IMR-90 (cell line): ENCODE data around the gene DOCK6.

ENCODE experiments used
- CTCF ChIP-seq: conservative IDR thresholded peaks from 2 replicates; pipeline ENCODE4 v1.5.1; 2012; ENCODE audit warnings: mild to moderate bottlenecking, low read depth, low read length, improper control_type of control experiment
- POLR2A ChIP-seq: IDR thresholded peaks from 2 replicates; pipeline ENCODE4 v1.6.1; 2012; ENCODE audit warnings: mild to moderate bottlenecking, low read depth, low read length

- TF ChIP-seq POLR2A: no peak
- no peak for TF ChIP-seq CTCF
Measured at GRCh38 chr19:11179716-11180297, 82.5 kb downstream of the DOCK6 start.
